Fibroblast of villous mesenchyme (primary cell): Measurements from ENCODE around the gene MYADM. TPM values are rescaled to one million over a fixed set of nuclear protein-coding genes. Genes with fewer than 3 reads are reported as not detected.

Experiments used
- DNase-seq: peaks from one replicate; pipeline ENCODE4 v3.0.0-alpha.2; 2010; ENCODE audit warnings: low read depth
- H3K4me3 ChIP-seq: 2 replicates; pipeline ENCODE4 v1.5.1; 2011; ENCODE audit warnings: low read depth, mild to moderate bottlenecking, low read length
- total RNA-seq: library from RNA; depleted of rRNA; stranded (reverse); fragments of >200 nt; gene quantifications from 2 replicates; pipeline ENCODE4 v1.2.3, GENCODE V29; 2012
- TF ChIP-seq, protein P1 (sequence below): IDR thresholded peaks from 2 replicates; pipeline ENCODE4 v1.5.1; 2012; ENCODE audit warnings: low read depth, mild to moderate bottlenecking, low read length; ENCODE audit not compliant: insufficient read depth

Gene MYADM
- total RNA-seq, 1 donor: 31.1 TPM

DNA sequence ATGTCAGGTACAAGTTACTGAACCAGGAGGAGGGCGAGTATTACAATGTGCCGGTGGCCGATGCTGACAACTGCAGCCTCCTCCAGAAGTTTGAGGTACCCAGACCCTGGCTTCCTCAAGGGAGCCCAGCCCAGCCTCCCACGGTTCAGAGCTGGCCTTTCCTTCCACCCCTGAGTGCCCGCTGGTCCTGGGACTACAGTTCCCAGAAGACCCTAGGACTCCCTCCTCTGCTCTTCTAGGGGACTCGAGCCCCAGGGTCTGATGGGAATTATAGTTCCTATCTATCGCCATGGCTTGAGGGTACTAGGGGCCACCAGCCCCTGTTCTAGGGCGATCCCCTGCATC, 25.3 kb downstream of the MYADM start:
- TF ChIP-seq, protein P1, sequence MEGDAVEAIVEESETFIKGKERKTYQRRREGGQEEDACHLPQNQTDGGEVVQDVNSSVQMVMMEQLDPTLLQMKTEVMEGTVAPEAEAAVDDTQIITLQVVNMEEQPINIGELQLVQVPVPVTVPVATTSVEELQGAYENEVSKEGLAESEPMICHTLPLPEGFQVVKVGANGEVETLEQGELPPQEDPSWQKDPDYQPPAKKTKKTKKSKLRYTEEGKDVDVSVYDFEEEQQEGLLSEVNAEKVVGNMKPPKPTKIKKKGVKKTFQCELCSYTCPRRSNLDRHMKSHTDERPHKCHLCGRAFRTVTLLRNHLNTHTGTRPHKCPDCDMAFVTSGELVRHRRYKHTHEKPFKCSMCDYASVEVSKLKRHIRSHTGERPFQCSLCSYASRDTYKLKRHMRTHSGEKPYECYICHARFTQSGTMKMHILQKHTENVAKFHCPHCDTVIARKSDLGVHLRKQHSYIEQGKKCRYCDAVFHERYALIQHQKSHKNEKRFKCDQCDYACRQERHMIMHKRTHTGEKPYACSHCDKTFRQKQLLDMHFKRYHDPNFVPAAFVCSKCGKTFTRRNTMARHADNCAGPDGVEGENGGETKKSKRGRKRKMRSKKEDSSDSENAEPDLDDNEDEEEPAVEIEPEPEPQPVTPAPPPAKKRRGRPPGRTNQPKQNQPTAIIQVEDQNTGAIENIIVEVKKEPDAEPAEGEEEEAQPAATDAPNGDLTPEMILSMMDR: no peak
- DNase-seq: no peak

DNA sequence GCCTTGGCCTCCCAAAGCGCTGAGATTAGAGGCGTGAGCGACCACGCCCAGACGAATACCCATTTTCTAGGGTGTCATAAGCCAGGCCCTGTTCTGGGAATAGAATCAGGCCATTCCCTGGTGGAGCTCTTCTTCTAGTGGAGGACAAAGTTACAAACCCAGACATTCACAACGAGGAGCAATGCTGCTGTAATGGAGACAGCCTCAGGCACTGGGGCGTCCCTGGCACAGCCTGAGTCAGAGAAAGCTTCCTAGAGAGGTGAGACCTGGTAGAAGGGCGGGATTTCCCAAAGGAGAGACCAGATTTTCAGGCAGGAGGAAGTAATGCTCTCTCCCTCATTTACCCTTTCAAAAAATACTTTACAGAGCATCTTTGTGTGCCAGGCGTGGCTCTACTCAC, 27.0 kb downstream of the MYADM start:
- TF ChIP-seq, protein P1: no peak
- no peak for DNase-seq
- no peak overlapping the region for H3K4me3 ChIP-seq

More for the DNA sequence above, 25.3 kb downstream of the MYADM start:
- H3K4me3 ChIP-seq: no peak overlapping the region

DNA sequence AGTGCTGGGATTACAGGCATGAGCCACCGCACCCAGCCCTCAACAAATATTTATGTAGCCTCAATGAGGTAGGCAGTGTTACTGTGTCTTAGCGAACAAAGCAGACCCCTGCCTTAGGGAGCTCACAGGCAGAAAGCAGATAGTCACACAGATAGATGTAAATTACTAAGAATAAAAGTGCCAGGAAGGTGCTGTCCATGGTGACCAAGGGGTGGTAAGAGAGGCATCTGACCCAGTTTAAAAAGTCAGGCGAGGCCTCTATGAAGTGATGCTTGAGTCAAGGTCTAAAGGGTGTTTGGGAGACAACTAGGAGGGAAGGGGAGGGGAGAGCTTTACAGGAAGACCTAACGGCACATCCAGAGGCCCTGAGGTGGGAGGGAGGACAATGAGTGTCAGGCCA, 29.0 kb downstream of the MYADM start:
- no peak for DNase-seq
- TF ChIP-seq, protein P1: no peak
- no peak overlapping the region for H3K4me3 ChIP-seq

DNA sequence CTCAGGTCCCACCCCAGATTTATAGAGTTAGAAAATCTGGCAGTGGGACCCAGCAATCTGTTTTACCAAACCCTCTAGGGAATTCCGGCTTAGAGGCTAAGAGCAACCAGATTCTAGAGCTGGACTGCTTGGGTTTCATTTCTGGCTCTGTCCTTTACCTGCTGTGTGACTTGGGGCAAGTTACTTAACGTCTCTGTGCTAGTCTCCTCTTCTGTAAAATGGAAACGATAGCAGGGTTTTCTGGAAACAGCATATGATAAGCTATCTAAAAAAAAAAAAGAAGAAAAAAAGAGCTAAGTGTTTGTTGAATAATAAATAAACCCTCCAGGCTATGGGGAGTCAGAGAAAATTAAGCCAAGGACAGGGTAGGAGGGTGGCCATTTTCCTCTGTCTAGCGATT, 29.8 kb downstream of the MYADM start:
- no peak for DNase-seq
- TF ChIP-seq, protein P1: no peak
- no peak overlapping the region for H3K4me3 ChIP-seq

DNA sequence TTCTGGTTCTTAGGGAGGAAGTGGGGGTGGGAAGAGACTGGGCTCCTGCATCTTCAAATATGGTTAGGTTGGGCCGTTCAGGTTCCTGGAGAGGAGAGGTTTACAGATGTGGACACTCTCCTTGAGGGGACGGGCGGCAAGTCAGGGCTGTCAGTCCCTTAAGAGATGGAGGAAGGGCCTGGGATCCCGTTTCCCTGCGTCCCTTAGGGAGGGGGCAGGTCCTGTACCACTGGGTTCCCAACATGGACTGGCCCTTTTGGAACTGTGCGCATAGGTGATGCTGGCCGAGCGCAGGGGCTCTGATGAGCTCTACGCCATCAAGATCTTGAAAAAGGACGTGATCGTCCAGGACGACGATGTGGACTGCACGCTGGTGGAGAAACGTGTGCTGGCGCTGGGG, 30.5 kb downstream of the MYADM start:
- no peak for DNase-seq
- no peak overlapping the region for H3K4me3 ChIP-seq
- TF ChIP-seq, protein P1: no peak

DNA sequence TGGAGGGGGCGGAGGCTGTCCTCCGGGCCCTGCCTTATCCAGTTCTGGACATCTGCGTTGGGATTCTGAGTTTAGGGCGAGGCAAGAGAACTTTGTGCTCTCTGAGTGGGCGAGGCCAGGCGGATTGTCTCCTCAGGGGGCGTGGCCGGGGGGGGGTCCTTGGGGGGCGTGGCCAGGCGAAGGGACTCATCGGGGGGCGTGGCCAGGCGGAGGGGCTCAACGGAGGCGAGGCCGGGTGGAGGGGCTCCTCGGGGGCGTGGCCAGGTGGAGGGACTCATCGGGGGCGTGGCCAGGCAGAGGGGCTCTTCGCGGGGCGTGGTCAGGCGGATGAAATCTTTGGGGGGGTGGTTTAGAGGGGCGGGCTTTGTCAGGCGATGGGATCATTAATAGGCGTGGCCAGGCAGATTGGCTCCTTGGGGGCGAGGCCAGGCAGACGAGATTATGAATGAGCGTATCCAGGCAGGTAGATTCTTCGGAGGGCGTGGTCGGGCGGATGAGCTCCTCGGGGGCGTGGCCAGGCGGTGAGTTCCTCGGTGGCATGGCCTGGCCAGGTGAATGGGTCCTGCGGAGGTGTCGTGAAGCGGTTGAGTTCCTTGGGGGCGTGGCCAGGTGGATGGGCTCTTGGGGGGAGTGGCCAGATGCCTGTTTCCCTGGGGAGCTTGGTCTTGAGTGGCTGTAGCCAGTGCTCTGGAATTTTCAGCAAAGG, 31.1 kb downstream of the MYADM start:
- no peak for DNase-seq
- TF ChIP-seq, protein P1: no peak

More for the DNA sequence above, 31.1 kb downstream of the MYADM start:
- H3K4me3 ChIP-seq: no peak overlapping the region
